Ovary (tissue), 9 donors: ENCODE measurements around the gene ADAMTS13. TPM values are rescaled to one million over a fixed set of nuclear protein-coding genes. Genes with fewer than 3 reads are reported as not detected.

ENCODE experiments used
- DNase-seq, 5 donors: peaks; one replicate each; pipeline ENCODE4 v3.0.0-alpha.2; 2019 to 2020
- H3K27ac ChIP-seq, 2 donors: fragments of 200-600 bp; one replicate each; pipeline versions ENCODE4 v1.5.1 to v1.8.0; 2019 to 2022
- H3K27me3 ChIP-seq: fragments of 200-600 bp; one replicate; pipeline ENCODE4 v1.8.0; 2022
- H3K36me3 ChIP-seq: fragments of 200-600 bp; sonication (generic); one replicate; pipeline ENCODE4 v1.5.1; 2019
- H3K4me1 ChIP-seq: one replicate; pipeline ENCODE4 v1.8.1; 2013; ENCODE audit warnings: mild to moderate bottlenecking, moderate library complexity; ENCODE audit not compliant: insufficient read depth
- H3K4me3 ChIP-seq: fragments of 200-600 bp; sonication (generic); one replicate; pipeline ENCODE4 v1.5.1; 2017
- H3K9me3 ChIP-seq, 2 donors: fragments of 200-600 bp in 1 of 2; sonication (generic) in 1 of 2; one replicate each; pipeline versions ENCODE4 v1.5.1 to v1.8.1; 2013 to 2019; ENCODE audit warnings: mild to moderate bottlenecking in 1 of 2, moderate library complexity in 1 of 2
- CTCF ChIP-seq, 3 donors: fragments of 450-650 bp in 2 of 3; fragments of 200-600 bp in 1 of 3; IDR thresholded peaks; one replicate each; pipeline versions ENCODE4 v1.5.1 to v1.8.0; 2016 to 2022; ENCODE audit warnings: antibody characterized with exemption in 3 of 3, mild to moderate bottlenecking in 1 of 3
- EP300 ChIP-seq: sonication (generic); formaldehyde crosslinking; IDR thresholded peaks from one replicate; pipeline ENCODE4 v1.6.1; 2017; ENCODE audit warnings: antibody characterized with exemption
- POLR2A ChIP-seq: fragments of 450-650 bp; IDR thresholded peaks from one replicate; pipeline ENCODE4 v1.6.1; 2017; ENCODE audit warnings: antibody characterized with exemption, mild to moderate bottlenecking, moderate library complexity
- WGBS, 3 donors: extraction: QIAGEN DNeasy Blood & Tissue Kit in 1 of 3; methylation state at CpG; one replicate each; pipeline versions ENCODE4 v1.1.5 to v1.1.7; 2013 to 2017; 5-methylcytosine and 5-hydroxymethylcytosine counted together
- intact Hi-C, 4 donors: fragments of 100-400 bp; cut with DNase I; formaldehyde crosslinking; loops; one replicate each; pipeline versions ENCODE4 v1.11.0 to v1.15.1; 2022 to 2023
- polyA plus RNA-seq, 2 donors: library from polyadenylated mRNA; stranded (reverse); fragments of 200-250 nt in 1 of 2; fragments of 350-450 nt in 1 of 2; fragmentation: Illumina TruSeq in 1 of 2; extraction: RNeasy Lipid Tissue Mini Kit (QIAGEN cat#74804) in 1 of 2; gene quantifications; one replicate each; pipeline ENCODE4 v1.2.3, GENCODE V29; 2013 to 2014
- total RNA-seq, 7 donors: library from RNA; depleted of rRNA in 2 of 7; stranded (reverse); fragments of >200 nt in 2 of 7; fragmentation: NEBNext Ultra II Directional in 3 of 7; extraction: Animal tissue kit (Norgen Biotek cat#: 25700) in 3 of 7; gene quantifications; one replicate each; pipeline versions ENCODE4 v1.1.0 to v1.2.4, GENCODE V29; 2016 to 2023
- donor health status: DM: no; HTN: no; CAD: no; lungs with moderate emphysema.
- donor health status: DM: no; HTN: no; CAD: no.
- donor health status: Bipolar disorder and iron deficiency.
- donor health status: DM: yes; HTN: yes; CAD: no.
- donor health status: DM: no; HTN: no; CAD: no.
- donor health status: DM: yes; HTN: yes; CAD: no.

ADAMTS13 gene
- total and polyA plus RNA-seq, 9 donors: 0.45 to 4.2 (median 3.6) TPM

- Histone ChIP-seq H3K4me1 (no peaks in the 10 kb centered on the region), H3K27ac (no peak overlapping the region), H3K4me3 (no peak overlapping the region), H3K27me3 (no peaks in the 10 kb centered on the region), H3K9me3 (no peaks in the 10 kb centered on the region), H3K36me3 (no peaks in the 10 kb centered on the region)
- 77 to 84% (median 79%) methylated on average over 6 of the region's 6 CpGs for WGBS, 3 donors
- intact Hi-C loops: no loop called here
- TF ChIP-seq CTCF (IDR thresholded peaks at IDR 0.05) (no peak), POLR2A (no peak), EP300 (no peak)
- DNase-seq: no peak
Observed at GRCh38 chr9:133465984-133466383, 43.8 kb downstream of the ADAMTS13 start.

DNA sequence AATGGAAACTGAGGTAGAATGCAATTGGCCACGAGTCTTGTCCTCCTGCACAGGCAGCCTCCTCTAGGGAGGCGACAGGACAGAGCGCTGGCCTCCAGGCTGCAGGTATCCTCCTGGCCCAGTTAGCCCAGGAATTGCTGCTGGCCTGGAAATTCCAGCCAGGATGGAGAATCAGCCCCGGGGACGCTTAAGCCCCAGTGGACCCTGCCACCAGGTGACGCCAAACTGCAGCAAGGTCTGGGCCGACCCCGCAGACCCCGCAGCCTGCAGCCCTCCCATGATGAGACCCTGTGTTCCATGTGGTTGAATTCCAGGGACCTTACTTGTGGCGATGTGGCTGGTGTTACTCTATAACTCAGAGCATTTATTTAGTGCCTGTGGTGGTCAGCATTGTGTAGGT is 44.9 kb downstream of the ADAMTS13 start:
- Histone ChIP-seq H3K9me3 (no peaks in the 10 kb centered on the region), H3K4me1 (no peaks in the 10 kb centered on the region), H3K27ac (no peak overlapping the region), H3K4me3 (no peak overlapping the region), H3K36me3 (no peaks in the 10 kb centered on the region), H3K27me3 (no peaks in the 10 kb centered on the region)
- WGBS, 3 donors: 85 to 91% (median 86%) methylated on average over 10 of the region's 10 CpGs
- intact Hi-C loops: no loop called here
- TF ChIP-seq EP300: no peak
- no peak for TF ChIP-seq CTCF (IDR thresholded peaks at IDR 0.05)
- no peak for TF ChIP-seq POLR2A
- DNase-seq: no peak

GRCh38 chr9:133468374-133468773 is 46.2 kb downstream of the ADAMTS13 start:
- intact Hi-C loops: no loop called here
- H3K4me1 ChIP-seq: no peaks in the 10 kb centered on the region
- H3K4me3 ChIP-seq: no peak overlapping the region
- no peaks in the 10 kb centered on the region for H3K27me3 ChIP-seq
- no peaks in the 10 kb centered on the region for H3K36me3 ChIP-seq
- peak in 1 of 5 donors; percentile 14 for DNase-seq
- TF ChIP-seq CTCF (IDR thresholded peaks at IDR 0.05) (no peak), POLR2A (no peak), EP300 (no peak)
- no peaks in the 10 kb centered on the region for H3K9me3 ChIP-seq
- no peak overlapping the region for H3K27ac ChIP-seq
- 84 to 87% (median 86%) methylated on average over 10 to 11 of the region's 11 CpGs for WGBS, 3 donors

DNA sequence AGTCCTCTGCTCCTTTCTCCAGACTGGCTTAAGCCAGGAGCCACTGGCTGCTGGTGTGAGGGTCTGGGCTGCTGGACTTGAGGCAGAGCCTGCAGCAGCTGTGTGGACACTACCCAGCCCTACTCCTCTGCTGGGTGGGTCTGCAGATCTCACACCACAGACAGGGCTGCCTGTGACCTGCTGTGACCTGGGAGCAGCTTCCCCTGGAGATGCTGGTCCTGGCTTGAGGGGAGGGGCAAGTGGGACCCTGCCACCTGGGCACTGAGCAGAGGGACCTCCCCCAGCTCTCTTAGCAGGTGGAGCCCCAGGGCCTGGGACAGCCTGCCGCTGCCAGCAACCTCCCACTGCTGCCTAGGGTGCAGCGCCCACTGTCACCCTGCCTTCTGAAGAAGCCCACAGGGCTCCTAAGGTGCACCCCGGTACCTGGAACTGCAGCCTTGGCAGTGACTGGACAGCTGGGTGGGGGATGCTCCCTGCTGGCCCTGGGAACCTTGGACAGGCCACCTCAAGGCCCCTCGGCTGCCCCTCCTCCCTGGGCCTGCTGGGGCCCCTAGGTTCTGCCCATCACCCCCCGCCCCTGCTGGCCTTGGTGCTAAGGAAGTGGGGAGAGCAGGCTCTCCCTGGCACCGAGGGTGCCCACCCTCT is 46.7 kb downstream of the ADAMTS13 start:
- DNase-seq: no peak
- TF ChIP-seq EP300: no peak

DNA sequence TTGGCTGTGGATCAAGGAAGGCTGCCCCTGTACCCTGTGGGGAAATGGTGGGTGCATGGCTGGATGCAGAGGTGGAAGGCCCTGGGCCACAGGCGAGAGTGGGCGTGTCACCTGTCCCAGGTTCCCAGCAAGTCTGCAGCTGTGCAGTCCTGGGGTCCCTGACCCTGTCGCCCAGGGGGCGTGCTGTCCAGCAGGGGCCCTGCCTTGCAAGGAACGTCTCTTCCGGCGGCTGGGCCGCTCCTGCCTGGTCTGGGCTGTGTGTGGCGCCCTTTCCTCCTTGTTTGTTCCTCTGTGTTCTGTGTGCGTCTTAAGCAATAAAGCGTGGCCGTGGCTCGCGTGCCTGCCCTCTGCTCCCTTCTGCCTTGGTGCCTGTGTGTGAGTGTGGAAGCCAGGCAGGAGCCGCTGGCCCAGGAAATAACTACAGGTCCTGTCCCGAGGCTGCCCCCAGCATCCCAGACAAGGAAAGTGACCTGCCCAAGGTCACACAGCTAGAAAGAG is 48.3 kb downstream of the ADAMTS13 start:
- no peaks in the 10 kb centered on the region for H3K4me1 ChIP-seq
- no peak overlapping the region for H3K27ac ChIP-seq
- 74 to 84% (median 76%) methylated on average over 16 of the region's 16 CpGs for WGBS, 3 donors
- no peaks in the 10 kb centered on the region for H3K27me3 ChIP-seq
- no peak for TF ChIP-seq EP300
- no peak for TF ChIP-seq CTCF (IDR thresholded peaks at IDR 0.05)
- TF ChIP-seq POLR2A: no peak
- peak in 1 of 5 donors; percentile 21 for DNase-seq
- no peaks in the 10 kb centered on the region for H3K36me3 ChIP-seq
- intact Hi-C loops: no loop called here
- H3K4me3 ChIP-seq: no peak overlapping the region
- H3K9me3 ChIP-seq: no peaks in the 10 kb centered on the region

More for the DNA sequence above, 46.7 kb downstream of the ADAMTS13 start:
- no peak overlapping the region for H3K27ac ChIP-seq
- H3K36me3 ChIP-seq: no peaks in the 10 kb centered on the region
- H3K27me3 ChIP-seq: no peaks in the 10 kb centered on the region
- no peaks in the 10 kb centered on the region for H3K4me1 ChIP-seq
- intact Hi-C loops: no loop called here
- 84 to 89% (median 87%) methylated on average over 5 to 6 of the region's 6 CpGs for WGBS, 3 donors
- no peak overlapping the region for H3K4me3 ChIP-seq
- no peaks in the 10 kb centered on the region for H3K9me3 ChIP-seq
